ENCODE results near the gene ACSL5. TPM values are rescaled to one million over a fixed set of nuclear protein-coding genes. Genes with fewer than 3 reads are reported as not detected.

ACSL5 gene
- total RNA-seq, 1 donor from 2014 or later, result 0.68 TPM

- TF ChIP-seq CTCF (IDR thresholded peaks at IDR 0.05; ENCODE audit: insufficient read depth, low read depth, low read length), result no peak
- no peak for TF ChIP-seq EZH2 (IDR thresholded peaks at IDR 0.05; ENCODE audit: insufficient read depth, low read length)
- Histone ChIP-seq H2AFZ (ENCODE audit: low read depth, low read length) (no peak overlapping the region), H3K36me3 (ENCODE audit: insufficient read depth, low read length) (no peaks in the 10 kb centered on the region), H3K79me2 (ENCODE audit: insufficient read depth, low read length) (no peaks in the 10 kb centered on the region), H3K9ac (ENCODE audit: low read length) (no peak overlapping the region), H3K4me3 (ENCODE audit: insufficient read depth, low read depth, low read length) (no peak overlapping the region), H4K20me1 (ENCODE audit: insufficient read depth, low read length) (no peaks in the 10 kb centered on the region), H3K27me3 (ENCODE audit: insufficient read depth, low read length) (no peaks in the 10 kb centered on the region), H3K4me1 (ENCODE audit: insufficient read depth, low read length) (no peaks in the 10 kb centered on the region), H3K27ac (ENCODE audit: low read depth, low read length) (no peak overlapping the region), H3K9me3 (ENCODE audit: insufficient read depth, low read depth, low read length) (no peaks in the 10 kb centered on the region), H3K4me2 (ENCODE audit: low read length) (no peak overlapping the region)
- Mint-ChIP-seq H3K4me1 (ENCODE audit: low read depth, unreplicated experiment) (peaks cover 4% of the 10 kb centered on the region), H3K27me3 (ENCODE audit: low read depth, unreplicated experiment) (peaks cover 8% of the 10 kb centered on the region), H3K27ac (ENCODE audit: unreplicated experiment) (no peak overlapping the region), H3K36me3 (ENCODE audit: low read depth, unreplicated experiment) (no peaks in the 10 kb centered on the region), H3K9me3 (ENCODE audit: unreplicated experiment) (peaks cover 2% of the 10 kb centered on the region), H3K4me3 (ENCODE audit: unreplicated experiment) (no peak overlapping the region)
- DNase-seq (ENCODE audit: low read depth), result no peak
- no peak for FAIRE-seq
These were observed 21.9 kb upstream of the ACSL5 start for GRCh38 chr10:112352044-112352443.

GRCh38 chr10:112353046-112353445 is 20.9 kb upstream of the ACSL5 start:
- FAIRE-seq, result no peak
- H3K27ac Mint-ChIP-seq (ENCODE audit: unreplicated experiment), result no peak overlapping the region
- no peak for TF ChIP-seq EZH2 (IDR thresholded peaks at IDR 0.05; ENCODE audit: insufficient read depth, low read length)
- no peak for TF ChIP-seq CTCF (IDR thresholded peaks at IDR 0.05; ENCODE audit: insufficient read depth, low read depth, low read length)

GRCh38 chr10:112356686-112357085 is 17.2 kb upstream of the ACSL5 start:
- FAIRE-seq (no peak), DNase-seq (ENCODE audit: low read depth) (no peak)
- Histone ChIP-seq H3K27me3 (ENCODE audit: insufficient read depth, low read length) (no peaks in the 10 kb centered on the region), H3K4me3 (ENCODE audit: insufficient read depth, low read depth, low read length) (no peak overlapping the region), H3K27ac (ENCODE audit: low read depth, low read length) (no peak overlapping the region), H3K9me3 (ENCODE audit: insufficient read depth, low read depth, low read length) (no peaks in the 10 kb centered on the region), H3K4me1 (ENCODE audit: insufficient read depth, low read length) (no peaks in the 10 kb centered on the region), H3K4me2 (ENCODE audit: low read length) (no peak overlapping the region), H3K9ac (ENCODE audit: low read length) (no peak overlapping the region), H3K79me2 (ENCODE audit: insufficient read depth, low read length) (no peaks in the 10 kb centered on the region), H3K36me3 (ENCODE audit: insufficient read depth, low read length) (no peaks in the 10 kb centered on the region), H2AFZ (ENCODE audit: low read depth, low read length) (no peak overlapping the region), H4K20me1 (ENCODE audit: insufficient read depth, low read length) (no peaks in the 10 kb centered on the region)
- no peaks in the 10 kb centered on the region for H3K9me3 Mint-ChIP-seq (ENCODE audit: unreplicated experiment)
- peaks cover 6% of the 10 kb centered on the region for H3K4me1 Mint-ChIP-seq (ENCODE audit: low read depth, unreplicated experiment)
- H3K4me3 Mint-ChIP-seq (ENCODE audit: unreplicated experiment), result no peak overlapping the region
- no peak for TF ChIP-seq CTCF (IDR thresholded peaks at IDR 0.05; ENCODE audit: insufficient read depth, low read depth, low read length)
- no peak for TF ChIP-seq EZH2 (IDR thresholded peaks at IDR 0.05; ENCODE audit: insufficient read depth, low read length)
- peaks cover 1% of the 10 kb centered on the region for H3K27me3 Mint-ChIP-seq (ENCODE audit: low read depth, unreplicated experiment)
- H3K27ac Mint-ChIP-seq (ENCODE audit: unreplicated experiment), result no peak overlapping the region
- no peaks in the 10 kb centered on the region for H3K36me3 Mint-ChIP-seq (ENCODE audit: low read depth, unreplicated experiment)

More at GRCh38 chr10:112353046-112353445, 20.9 kb upstream of the ACSL5 start:
- Mint-ChIP-seq H3K4me1 (ENCODE audit: low read depth, unreplicated experiment) (peaks cover 4% of the 10 kb centered on the region), H3K27me3 (ENCODE audit: low read depth, unreplicated experiment) (peaks cover 8% of the 10 kb centered on the region), H3K9me3 (ENCODE audit: unreplicated experiment) (peaks cover 2% of the 10 kb centered on the region), H3K36me3 (ENCODE audit: low read depth, unreplicated experiment) (no peaks in the 10 kb centered on the region), H3K4me3 (ENCODE audit: unreplicated experiment) (no peak overlapping the region)
- no peak overlapping the region for H2AFZ ChIP-seq (ENCODE audit: low read depth, low read length)
- no peaks in the 10 kb centered on the region for H3K4me1 ChIP-seq (ENCODE audit: insufficient read depth, low read length)
- no peak overlapping the region for H3K4me3 ChIP-seq (ENCODE audit: insufficient read depth, low read depth, low read length)
- H3K79me2 ChIP-seq (ENCODE audit: insufficient read depth, low read length), result no peaks in the 10 kb centered on the region
- H3K27ac ChIP-seq (ENCODE audit: low read depth, low read length), result no peak overlapping the region
- no peaks in the 10 kb centered on the region for H4K20me1 ChIP-seq (ENCODE audit: insufficient read depth, low read length)
- no peaks in the 10 kb centered on the region for H3K27me3 ChIP-seq (ENCODE audit: insufficient read depth, low read length)
- no peak overlapping the region for H3K9ac ChIP-seq (ENCODE audit: low read length)
- no peak overlapping the region for H3K4me2 ChIP-seq (ENCODE audit: low read length)
- H3K36me3 ChIP-seq (ENCODE audit: insufficient read depth, low read length), result no peaks in the 10 kb centered on the region
- DNase-seq (ENCODE audit: low read depth), result no peak
- no peaks in the 10 kb centered on the region for H3K9me3 ChIP-seq (ENCODE audit: insufficient read depth, low read depth, low read length)

All from astrocyte (in vitro differentiated cells and primary cell).